ENCODE results near the gene HS6ST1.

HS6ST1 gene

DNA sequence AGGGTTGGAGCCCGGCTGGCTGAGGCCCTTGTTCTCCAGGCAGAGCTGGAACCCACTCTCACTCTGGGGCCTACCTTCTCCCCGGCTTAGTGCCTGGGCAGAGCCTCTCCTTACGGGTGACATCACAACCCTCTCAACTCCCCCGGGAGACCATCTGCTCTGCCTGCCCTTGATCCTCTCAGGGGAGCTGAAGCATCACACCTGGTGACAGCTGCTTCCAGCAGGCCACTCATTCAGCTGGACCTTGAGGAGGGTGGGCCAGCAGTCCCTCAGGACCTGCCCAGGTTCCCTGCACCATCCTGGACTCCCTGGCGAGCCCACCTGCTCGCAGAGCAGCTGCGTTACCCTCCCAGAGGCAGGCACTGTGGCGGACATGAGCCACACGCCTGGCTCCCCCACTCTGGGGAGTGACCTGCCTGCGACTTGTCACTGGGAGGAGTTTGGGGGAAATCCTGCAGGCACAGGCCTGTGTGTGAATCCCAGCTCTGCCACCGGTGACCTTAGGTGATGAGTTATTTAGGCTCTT lies 13.1 kb downstream of the HS6ST1 start:
- DNase-seq: no peak
- no peak overlapping the region for H3K4me3 ChIP-seq (ENCODE audit: low read depth, low read length)
- H3K27ac ChIP-seq: peak overlapping the region; percentile 84
- no peaks in the 10 kb centered on the region for H3K36me3 ChIP-seq (replicated peaks)
- TF ChIP-seq, protein P1, sequence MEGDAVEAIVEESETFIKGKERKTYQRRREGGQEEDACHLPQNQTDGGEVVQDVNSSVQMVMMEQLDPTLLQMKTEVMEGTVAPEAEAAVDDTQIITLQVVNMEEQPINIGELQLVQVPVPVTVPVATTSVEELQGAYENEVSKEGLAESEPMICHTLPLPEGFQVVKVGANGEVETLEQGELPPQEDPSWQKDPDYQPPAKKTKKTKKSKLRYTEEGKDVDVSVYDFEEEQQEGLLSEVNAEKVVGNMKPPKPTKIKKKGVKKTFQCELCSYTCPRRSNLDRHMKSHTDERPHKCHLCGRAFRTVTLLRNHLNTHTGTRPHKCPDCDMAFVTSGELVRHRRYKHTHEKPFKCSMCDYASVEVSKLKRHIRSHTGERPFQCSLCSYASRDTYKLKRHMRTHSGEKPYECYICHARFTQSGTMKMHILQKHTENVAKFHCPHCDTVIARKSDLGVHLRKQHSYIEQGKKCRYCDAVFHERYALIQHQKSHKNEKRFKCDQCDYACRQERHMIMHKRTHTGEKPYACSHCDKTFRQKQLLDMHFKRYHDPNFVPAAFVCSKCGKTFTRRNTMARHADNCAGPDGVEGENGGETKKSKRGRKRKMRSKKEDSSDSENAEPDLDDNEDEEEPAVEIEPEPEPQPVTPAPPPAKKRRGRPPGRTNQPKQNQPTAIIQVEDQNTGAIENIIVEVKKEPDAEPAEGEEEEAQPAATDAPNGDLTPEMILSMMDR (IDR thresholded peaks at IDR 0.05; ENCODE audit: low read depth, low read length, missing control alignments): no peak
- no peaks in the 10 kb centered on the region for H3K27me3 ChIP-seq (replicated peaks)
- in situ Hi-C loops (cut with HindIII; ENCODE audit: low pct_ligation_motif_present, low sequenced_read_pairs): loop anchor here (25.0 kb wide), 1 partner anchor 432 kb away; no protein-coding TSS in a partner anchor

DNA sequence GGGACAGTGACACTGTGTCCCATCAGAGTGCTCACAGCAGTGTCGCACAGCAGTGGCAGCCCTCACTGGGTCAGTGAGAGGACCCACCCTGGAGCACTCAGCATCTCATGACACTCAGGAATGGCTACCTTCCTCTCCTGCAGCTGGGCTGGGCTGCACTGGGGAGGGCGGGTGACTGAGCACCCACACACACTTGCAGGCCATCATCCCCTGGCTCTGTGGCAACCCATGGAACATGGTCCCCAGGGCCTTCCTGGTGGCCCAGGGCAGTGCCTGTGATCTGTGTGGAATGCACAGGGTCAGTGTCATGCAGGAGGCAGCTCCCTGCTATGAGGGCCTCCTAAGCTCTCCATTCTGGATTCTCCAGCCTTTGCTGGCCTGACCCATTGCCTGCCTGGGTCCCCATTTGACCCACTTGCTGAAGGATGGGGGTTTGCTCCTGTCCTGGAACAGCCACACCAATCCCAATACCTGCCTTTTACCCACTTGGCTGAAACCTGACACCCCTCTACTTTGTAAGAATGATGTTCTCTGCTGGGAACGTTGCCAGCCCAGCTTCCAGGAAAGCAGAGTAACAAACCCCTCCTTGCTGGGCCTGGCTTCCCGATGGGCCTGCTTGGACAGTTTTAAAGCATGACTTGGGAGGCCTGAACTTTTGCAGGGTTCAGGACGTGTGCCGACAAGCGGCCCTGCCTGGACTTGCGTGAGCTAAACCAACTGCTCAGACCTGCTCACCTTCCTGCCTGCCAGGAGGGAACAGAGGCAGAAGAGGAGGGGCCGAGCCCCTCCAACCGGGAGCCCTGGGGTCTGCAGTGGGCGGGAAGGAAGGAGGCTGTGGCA lies 13.7 kb downstream of the HS6ST1 start:
- Histone ChIP-seq H3K27ac (peak overlapping the region; percentile 84), H3K4me3 (ENCODE audit: low read depth, low read length) (no peak overlapping the region), H3K27me3 (replicated peaks) (no peaks in the 10 kb centered on the region), H3K36me3 (replicated peaks) (no peaks in the 10 kb centered on the region)
- TF ChIP-seq, protein P1 (IDR thresholded peaks at IDR 0.05; ENCODE audit: low read depth, low read length, missing control alignments): peak; percentile 9
- in situ Hi-C loops (cut with HindIII; ENCODE audit: low pct_ligation_motif_present, low sequenced_read_pairs): loop anchor here (25.0 kb wide), 1 partner anchor 432 kb away; no protein-coding TSS in a partner anchor
- peak; percentile 87 for DNase-seq

GRCh38 chr2:128304330-128304714 lies 14.3 kb downstream of the HS6ST1 start:
- in situ Hi-C loops (cut with HindIII; ENCODE audit: low pct_ligation_motif_present, low sequenced_read_pairs): loop anchor here (25.0 kb wide), 1 partner anchor 433 kb away; no protein-coding TSS in a partner anchor
- no peak overlapping the region for H3K27ac ChIP-seq
- no peaks in the 10 kb centered on the region for H3K36me3 ChIP-seq (replicated peaks)

DNA sequence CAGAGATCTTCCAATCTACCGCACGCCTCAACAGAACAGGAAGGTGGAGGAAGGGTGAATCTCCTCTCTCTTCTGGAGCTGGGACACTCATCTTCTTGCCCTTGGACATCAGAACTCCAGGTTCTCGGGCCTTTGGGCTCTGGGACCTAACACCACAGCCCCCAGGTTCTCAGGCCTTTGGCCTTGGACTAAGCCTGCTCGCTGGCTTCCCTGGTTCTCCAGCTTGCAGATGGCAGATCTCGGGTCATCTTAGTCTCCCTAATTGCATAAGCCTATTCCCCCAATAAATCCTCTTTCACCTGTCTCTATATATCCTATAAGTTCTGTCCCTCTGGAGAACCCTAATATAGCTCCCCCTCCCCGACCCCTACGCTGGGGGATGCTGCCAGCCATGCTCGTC lies 14.8 kb downstream of the HS6ST1 start:
- in situ Hi-C loops (cut with HindIII; ENCODE audit: low pct_ligation_motif_present, low sequenced_read_pairs): loop anchor here (25.0 kb wide), 1 partner anchor 433 kb away; no protein-coding TSS in a partner anchor
- Histone ChIP-seq H3K27me3 (replicated peaks) (no peaks in the 10 kb centered on the region), H3K36me3 (replicated peaks) (no peaks in the 10 kb centered on the region), H3K27ac (no peak overlapping the region), H3K4me3 (ENCODE audit: low read depth, low read length) (no peak overlapping the region)
- TF ChIP-seq, protein P1 (IDR thresholded peaks at IDR 0.05; ENCODE audit: low read depth, low read length, missing control alignments): no peak
- no peak for DNase-seq

More at GRCh38 chr2:128304330-128304714, 14.3 kb downstream of the HS6ST1 start:
- no peak for DNase-seq
- Histone ChIP-seq H3K27me3 (replicated peaks) (no peaks in the 10 kb centered on the region), H3K4me3 (ENCODE audit: low read depth, low read length) (no peak overlapping the region)
- TF ChIP-seq, protein P1 (IDR thresholded peaks at IDR 0.05; ENCODE audit: low read depth, low read length, missing control alignments): no peak

DNA sequence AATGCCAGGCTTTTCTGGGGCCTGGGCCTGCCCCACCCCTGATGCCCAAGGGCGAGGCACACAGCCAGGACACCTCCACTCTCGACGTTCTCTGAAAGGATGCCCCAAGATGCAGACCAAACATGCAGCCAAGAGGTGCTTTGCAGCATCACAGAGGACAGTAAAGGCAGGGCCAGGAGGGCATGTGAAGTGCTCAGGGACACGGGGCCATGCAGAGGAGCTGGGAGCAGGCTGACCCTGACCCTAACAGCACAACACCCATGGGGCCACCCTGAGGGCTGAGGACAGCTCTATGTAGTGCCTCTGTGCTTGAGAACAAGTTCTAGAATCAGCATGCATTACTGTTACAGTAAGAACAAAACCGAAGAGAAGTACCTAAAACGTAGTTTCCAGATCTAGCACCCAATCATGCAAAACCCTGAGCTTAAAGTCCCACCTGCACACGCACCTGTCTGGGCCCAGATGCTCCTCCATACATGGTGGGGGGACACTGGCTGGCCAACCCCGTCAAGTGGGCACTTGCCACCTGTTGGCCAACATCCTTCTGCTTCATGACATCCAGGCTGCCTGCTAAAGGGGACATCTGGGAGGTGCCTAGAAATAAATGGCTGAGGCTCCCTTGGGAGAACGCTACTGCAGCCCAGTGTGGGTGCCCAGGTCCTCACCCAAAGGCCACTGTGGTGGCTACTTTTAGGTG lies 15.4 kb downstream of the HS6ST1 start:
- Histone ChIP-seq H3K4me3 (ENCODE audit: low read depth, low read length) (no peak overlapping the region), H3K36me3 (replicated peaks) (no peaks in the 10 kb centered on the region), H3K27ac (no peak overlapping the region), H3K27me3 (replicated peaks) (no peaks in the 10 kb centered on the region)
- TF ChIP-seq, protein P1 (IDR thresholded peaks at IDR 0.05; ENCODE audit: low read depth, low read length, missing control alignments): no peak
- in situ Hi-C loops (cut with HindIII; ENCODE audit: low pct_ligation_motif_present, low sequenced_read_pairs): loop anchor here (25.0 kb wide), 1 partner anchor 434 kb away; no protein-coding TSS in a partner anchor
- DNase-seq: no peak
